HG03045 (cell line): Measurements from ENCODE around the gene FMN2.
"Not testable (repeated sequence)": the region's sequence is repeated elsewhere in the genome, so short reads cannot be mapped to it uniquely, and the experiment has no call there.

ENCODE experiments used
- ATAC-seq: cut with Tn5 transposase; IDR thresholded peaks from one replicate; pipeline ENCODE4 v1.9.1; 2021; ENCODE audit warnings: mild to moderate bottlenecking, moderate library complexity; ENCODE audit not compliant: unreplicated experiment

Gene FMN2

GRCh38 chr1:240134596-240134995 lies 42.9 kb downstream of the FMN2 start:
- no peak for ATAC-seq

DNA sequence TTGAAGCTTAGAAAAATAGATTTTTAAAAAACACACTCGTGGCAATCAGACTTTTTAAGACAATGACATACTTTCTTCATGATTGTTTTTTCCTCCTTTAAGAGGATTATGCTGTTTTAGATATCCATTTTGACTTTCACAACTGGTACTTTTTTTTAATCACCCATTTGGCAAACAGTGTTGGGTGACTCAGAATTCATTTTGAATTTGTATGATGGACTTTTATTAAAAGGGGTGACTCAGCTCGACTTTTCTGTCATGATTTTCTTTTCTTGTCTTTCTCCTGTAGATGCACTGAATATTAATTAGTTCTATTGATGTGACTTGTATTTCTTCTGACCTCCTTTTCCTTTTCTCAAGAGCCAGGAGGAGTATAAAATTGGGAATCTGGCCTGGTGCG lies 44.7 kb downstream of the FMN2 start:
- ATAC-seq, result no peak

DNA sequence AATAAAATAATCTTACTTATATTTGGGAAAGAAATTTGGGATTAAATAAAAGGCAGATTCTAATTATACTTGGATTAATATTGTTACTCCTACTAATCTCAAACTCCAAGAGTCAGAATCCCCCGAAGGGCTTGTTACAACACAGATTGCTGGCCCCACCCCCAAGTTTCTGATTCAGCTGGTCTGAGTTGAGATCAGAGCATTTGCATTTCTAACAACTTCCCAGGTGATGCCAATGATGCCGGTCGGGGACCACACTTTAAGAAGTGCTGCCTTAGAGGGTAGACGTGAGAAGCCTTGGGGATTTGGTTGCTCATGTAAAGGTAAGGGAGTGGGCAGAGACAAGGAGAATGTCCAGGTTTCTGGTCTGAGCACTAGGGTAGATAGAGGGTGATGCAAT lies 47.2 kb downstream of the FMN2 start:
- no peak for ATAC-seq

DNA sequence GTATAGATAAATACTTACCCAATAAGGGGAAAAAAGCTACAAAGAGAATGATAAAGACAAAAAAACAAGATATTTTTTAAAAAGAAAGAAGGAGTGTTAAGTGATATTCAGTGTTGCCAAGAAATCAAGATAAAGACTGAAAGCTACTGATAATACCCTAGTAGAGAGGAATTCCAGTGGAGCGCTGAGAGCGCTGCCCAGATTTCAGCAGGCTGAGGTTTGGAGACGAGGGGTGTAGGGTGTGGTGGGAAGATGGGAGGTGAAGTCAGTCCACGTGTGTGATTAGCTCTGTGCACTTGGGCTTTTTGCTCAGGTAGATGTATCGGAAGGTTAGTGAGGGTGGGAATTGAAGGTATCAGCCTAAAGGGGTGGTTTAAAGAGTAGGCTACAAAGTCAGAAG lies 47.8 kb downstream of the FMN2 start:
- ATAC-seq, result no peak

DNA sequence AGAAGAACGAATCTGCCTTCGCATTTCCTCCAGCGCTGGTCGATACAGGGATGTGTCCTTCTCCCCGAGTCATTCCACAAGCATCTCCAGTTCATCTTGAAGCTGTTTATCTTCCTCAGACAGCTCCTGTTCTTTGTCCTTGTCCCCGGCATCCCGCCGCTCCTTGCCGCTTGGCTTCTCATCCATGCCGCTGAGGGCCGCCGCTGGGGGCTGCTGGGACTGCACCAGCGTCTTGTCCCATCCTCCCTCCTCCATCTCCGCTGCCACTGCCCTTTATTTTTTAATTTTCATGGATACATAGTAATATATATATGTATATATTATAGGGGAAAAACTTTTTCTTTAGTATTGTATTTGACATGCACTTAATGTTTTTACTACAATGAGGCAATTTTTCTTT lies 53.4 kb downstream of the FMN2 start:
- ATAC-seq, result no peak

GRCh38 chr1:240148333-240148732 lies 56.6 kb downstream of the FMN2 start:
- no peak for ATAC-seq

DNA sequence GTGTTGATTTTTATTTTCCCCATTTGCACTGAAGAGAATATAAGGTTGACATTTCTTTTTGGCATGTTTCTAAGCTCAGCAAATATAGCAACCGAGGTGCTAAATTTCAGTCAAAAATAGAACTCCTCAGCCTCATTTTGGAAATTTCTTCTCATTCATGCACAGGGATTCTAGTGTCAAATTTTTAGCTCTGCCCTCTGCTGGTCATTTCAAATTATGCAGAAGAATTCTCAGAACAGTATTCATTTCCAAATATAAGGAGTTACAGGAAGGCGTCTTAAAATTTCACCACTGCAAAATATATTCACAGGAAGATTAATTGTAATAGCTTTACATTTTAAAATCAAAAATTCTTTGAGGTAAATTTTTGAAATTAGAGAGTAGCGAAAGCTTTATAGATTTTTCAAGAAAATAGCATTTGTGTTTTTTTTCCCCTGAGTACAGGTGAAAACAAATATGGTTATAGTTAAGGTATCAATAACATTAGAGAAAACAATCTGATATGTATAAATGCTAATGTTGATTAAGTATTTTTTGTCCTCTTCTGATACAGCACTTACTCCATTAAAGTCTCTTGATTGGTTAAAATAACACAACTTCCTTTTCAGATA lies 57.9 kb downstream of the FMN2 start:
- no peak for ATAC-seq

DNA sequence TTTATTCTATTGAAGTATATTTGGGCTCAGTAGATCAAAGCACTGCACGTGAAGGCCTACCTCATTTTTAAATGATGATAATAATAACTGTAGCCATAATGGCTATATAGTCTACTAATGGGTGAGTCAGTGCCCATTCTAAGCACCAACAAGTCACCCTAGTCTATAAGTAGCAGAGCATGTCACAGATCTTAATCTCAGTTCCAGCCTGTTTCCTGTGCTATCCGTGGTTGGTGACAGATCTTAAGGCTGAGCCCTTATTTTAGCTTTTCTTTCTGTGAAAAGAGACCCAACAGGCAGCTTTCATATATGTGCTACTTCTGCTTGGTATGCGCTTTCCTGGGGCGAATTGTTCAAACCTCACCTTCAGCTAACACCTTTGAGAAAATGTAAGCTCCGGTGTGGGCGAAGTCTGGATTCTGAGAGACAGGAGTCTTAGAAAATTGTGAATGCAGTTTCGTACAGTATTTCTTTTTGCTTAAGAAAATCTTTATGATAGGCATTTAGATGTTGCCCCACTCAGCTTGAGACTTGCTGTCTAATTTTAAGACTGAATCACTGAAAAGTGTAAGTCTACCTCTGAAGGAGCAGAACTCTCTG lies 59.6 kb downstream of the FMN2 start:
- no peak for ATAC-seq

DNA sequence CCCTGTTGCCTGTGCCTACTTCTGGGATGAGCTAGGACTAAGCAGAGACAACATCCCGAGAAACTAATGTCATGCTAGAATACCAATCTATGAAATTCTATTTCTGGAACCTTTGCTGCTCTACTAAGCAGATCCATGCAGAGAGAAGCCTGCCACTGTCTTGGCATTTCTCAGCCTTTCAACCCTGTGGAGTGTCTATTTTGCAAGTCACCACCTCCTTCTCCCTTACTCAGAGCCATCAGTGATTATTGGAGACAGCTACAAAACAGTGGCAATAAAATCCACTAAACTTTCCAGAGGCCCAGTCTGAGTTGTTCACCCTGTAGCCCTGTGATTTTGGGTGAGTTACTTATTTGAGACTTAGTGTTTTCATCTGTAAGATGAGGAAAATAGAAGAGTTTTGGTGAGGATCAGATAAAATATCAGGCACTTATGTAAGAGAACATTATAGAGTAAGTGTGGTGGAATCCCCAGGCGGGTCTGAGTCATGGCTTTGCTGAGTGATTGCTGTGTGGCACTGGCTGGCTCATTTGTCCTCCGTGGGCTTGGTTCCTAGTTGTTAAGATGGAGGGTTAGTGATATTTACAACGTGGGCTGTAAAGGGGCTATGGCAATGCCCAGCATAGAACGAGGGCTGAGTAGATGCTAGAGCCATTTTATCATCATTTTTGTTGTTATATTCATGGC lies 61.1 kb downstream of the FMN2 start:
- ATAC-seq, result no peak

DNA sequence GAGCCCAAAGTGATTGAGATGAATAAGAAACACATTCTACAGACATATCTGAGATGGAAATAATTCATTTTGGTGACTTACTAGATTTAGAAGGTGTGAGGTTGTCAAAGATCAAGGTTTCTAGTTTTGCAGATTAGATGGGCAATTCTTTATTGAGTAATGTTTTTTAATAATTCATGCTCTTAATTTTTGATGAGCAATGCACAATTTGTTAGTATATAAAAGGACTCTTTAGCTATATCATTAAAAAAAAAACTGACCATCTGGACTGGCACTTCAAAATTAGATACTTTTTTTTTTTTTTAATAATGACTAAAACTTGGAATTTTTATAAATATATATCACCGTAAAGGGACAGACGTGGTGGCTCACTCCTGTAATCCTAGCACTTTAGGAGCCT lies 63.9 kb downstream of the FMN2 start:
- ATAC-seq, result no peak

DNA sequence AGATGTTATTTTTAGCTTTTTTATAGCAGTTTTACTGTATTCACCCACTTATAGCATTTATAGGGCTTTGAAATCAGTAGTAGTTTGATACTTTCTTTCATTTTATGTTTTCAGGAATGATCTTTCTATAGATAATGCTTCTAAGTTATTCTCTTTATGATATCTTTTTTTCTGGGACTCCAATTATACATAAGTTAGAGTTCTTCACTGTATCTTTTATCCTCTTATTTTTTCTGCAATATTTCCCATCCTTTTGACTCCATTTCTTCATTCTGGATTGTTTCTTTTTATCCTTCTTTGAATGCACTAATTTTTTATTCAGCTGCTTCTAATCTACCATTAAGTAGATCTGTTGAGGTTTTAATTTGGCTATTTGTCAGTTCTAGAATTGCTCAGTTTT lies 73.1 kb downstream of the FMN2 start:
- ATAC-seq, result no peak

DNA sequence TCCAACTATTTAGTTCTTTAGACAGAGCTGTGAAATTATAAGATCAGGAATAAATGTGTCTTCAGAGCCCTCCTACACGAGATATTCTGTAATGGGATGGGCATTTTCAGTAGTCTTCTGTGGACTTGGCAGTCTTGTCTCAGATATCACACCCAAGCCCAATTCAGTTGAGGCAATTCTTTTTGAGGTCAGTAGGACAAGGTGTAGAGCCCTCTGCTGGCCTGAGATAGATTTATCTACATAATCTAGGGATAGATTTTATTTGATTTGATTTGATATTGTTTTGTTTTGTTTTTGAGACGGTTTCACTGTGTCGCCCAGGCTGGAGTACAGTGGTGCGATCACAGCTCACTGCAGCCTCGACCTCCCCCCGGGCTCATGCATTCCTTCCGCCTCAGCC lies 77.5 kb downstream of the FMN2 start:
- no peak for ATAC-seq

GRCh38 chr1:240170266-240170665 lies 78.6 kb downstream of the FMN2 start:
- no peak for ATAC-seq

- no peak for ATAC-seq
Measured at GRCh38 chr1:240170806-240171205, 79.1 kb downstream of the FMN2 start.

- ATAC-seq, result no peak
Measured at GRCh38 chr1:240171907-240172306, 80.2 kb downstream of the FMN2 start.

- ATAC-seq, result no peak
Measured at GRCh38 chr1:240173836-240174235, 82.2 kb downstream of the FMN2 start.

- ATAC-seq, result no peak
Measured at GRCh38 chr1:240174734-240175133, 83.1 kb downstream of the FMN2 start.

- ATAC-seq, result no peak
Measured at GRCh38 chr1:240178366-240178765, 86.7 kb downstream of the FMN2 start.

- not testable (repeated sequence) for ATAC-seq
Measured at GRCh38 chr1:240184682-240185081, 93.0 kb downstream of the FMN2 start.

- ATAC-seq, result no peak
Measured at GRCh38 chr1:240188139-240188538, 96.5 kb downstream of the FMN2 start.

GRCh38 chr1:240189386-240189989 lies 97.8 kb downstream of the FMN2 start:
- no peak for ATAC-seq

- no peak for ATAC-seq
Measured at GRCh38 chr1:240190881-240191401, 99.3 kb downstream of the FMN2 start.
